DND-41 (cell line): Measurements from ENCODE around the gene LSS.

ENCODE experiments used
- CTCF ChIP-seq: IDR thresholded peaks from 2 replicates; pipeline ENCODE4 v1.5.1; 2012; ENCODE audit warnings: borderline replicate concordance, low read length, moderate library complexity, mild to moderate bottlenecking; ENCODE audit not compliant: poor library complexity, severe bottlenecking; ENCODE audit errors: extremely low read depth
- EZH2 ChIP-seq: IDR thresholded peaks from 3 replicates; pipeline ENCODE4 v1.6.1; 2012; ENCODE audit warnings: borderline replicate concordance, low read depth, mild to moderate bottlenecking, moderate library complexity, low read length, inconsistent platforms; ENCODE audit not compliant: severe bottlenecking

DNA sequence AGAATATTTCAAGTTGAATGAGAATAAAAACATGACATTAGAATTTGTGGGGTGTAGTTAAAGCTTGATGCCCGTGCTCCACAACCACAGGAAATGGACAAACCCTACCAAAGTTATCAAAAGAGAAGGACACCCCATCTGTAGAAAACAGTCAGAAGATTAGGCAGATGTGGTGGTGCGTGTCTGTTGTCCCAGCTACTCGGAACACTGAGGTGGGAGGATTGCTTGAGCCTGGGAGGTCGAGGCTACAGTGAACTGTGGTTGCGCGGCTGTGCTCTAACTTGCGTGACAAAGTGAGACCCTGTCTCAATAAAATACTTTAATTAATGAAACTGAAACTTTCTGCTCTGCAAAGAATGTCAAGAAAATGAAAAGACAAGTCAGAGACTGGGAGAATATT is 42.9 kb downstream of the LSS start:
- TF ChIP-seq CTCF (no peak), EZH2 (no peak)
